Activated T-cell treated with anti-CD3 and anti-CD28 coated beads, Interleukin-2, amount 50 U/mL, for 1 hour (primary cell): ENCODE data around the gene BTBD9.

Experiments used
- DNase-seq: peaks from one replicate; pipeline ENCODE4 v3.0.0-alpha.2; 2020

Gene BTBD9

GRCh38 chr6:38639498-38640215 lies at the start of gene BTBD9:
Gene BTBD9, minus strand, starts transcription at chr6:38639929.
- DNase-seq = peak; percentile 89

GRCh38 chr6:38688579-38689087 lies 48.9 kb upstream of the BTBD9 start:
- DNase-seq = no peak

- DNase-seq = no peak
Observed at GRCh38 chr6:38687549-38687948, 47.8 kb upstream of the BTBD9 start.

- DNase-seq = no peak
Observed at GRCh38 chr6:38687043-38687353, 47.3 kb upstream of the BTBD9 start.

- DNase-seq = no peak
Observed at GRCh38 chr6:38686270-38687042, 46.7 kb upstream of the BTBD9 start.

- no peak for DNase-seq
Observed at GRCh38 chr6:38684904-38685303, 45.2 kb upstream of the BTBD9 start.

- no peak for DNase-seq
Observed at GRCh38 chr6:38684237-38684636, 44.5 kb upstream of the BTBD9 start.

- DNase-seq = no peak
Observed at GRCh38 chr6:38681850-38682249, 42.1 kb upstream of the BTBD9 start.

GRCh38 chr6:38679668-38680067 lies 39.9 kb upstream of the BTBD9 start:
- DNase-seq = no peak

- no peak for DNase-seq
Observed at GRCh38 chr6:38678178-38678760, 38.5 kb upstream of the BTBD9 start.

- DNase-seq = no peak
Observed at GRCh38 chr6:38676974-38677544, 37.3 kb upstream of the BTBD9 start.

GRCh38 chr6:38676236-38676973 lies 36.7 kb upstream of the BTBD9 start:
- no peak for DNase-seq

GRCh38 chr6:38673397-38674165 lies 33.9 kb upstream of the BTBD9 start:
- no peak for DNase-seq

- no peak for DNase-seq
Observed at GRCh38 chr6:38671885-38672467, 32.2 kb upstream of the BTBD9 start.

GRCh38 chr6:38658418-38659167 lies 18.9 kb upstream of the BTBD9 start:
- no peak for DNase-seq

GRCh38 chr6:38656896-38657295 lies 17.2 kb upstream of the BTBD9 start:
- no peak for DNase-seq

- DNase-seq = no peak
Observed at GRCh38 chr6:38654263-38654662, 14.5 kb upstream of the BTBD9 start.

GRCh38 chr6:38651121-38651784 lies 11.5 kb upstream of the BTBD9 start:
- no peak for DNase-seq

- no peak for DNase-seq
Observed at GRCh38 chr6:38650207-38650752, 10.6 kb upstream of the BTBD9 start.

- DNase-seq = no peak
Observed at GRCh38 chr6:38649744-38650143, 10.0 kb upstream of the BTBD9 start.
